GM19452 (cell line): ENCODE results near the gene TMEM256.

Experiments used
- ATAC-seq: cut with Tn5 transposase; IDR thresholded peaks from one replicate; pipeline ENCODE4 v1.9.1; 2021; ENCODE audit not compliant: unreplicated experiment

Gene TMEM256

GRCh38 chr17:7354262-7354843 is 49.5 kb downstream of the TMEM256 start:
- no peak for ATAC-seq
